Colonic mucosa (tissue), 4 donors: ENCODE data around the gene FANCD2OS. TPM values are rescaled to one million over a fixed set of nuclear protein-coding genes. Genes with fewer than 3 reads are reported as not detected.

Source experiments
- DNase-seq: peaks from one replicate; pipeline ENCODE4 v3.0.0-alpha.2; 2020
- H3K27ac ChIP-seq: fragments of 200-600 bp; one replicate; pipeline ENCODE4 v1.8.0; 2021
- H3K27me3 ChIP-seq: fragments of 200-600 bp; one replicate; pipeline ENCODE4 v1.8.0; 2021
- H3K36me3 ChIP-seq: fragments of 200-600 bp; one replicate; pipeline ENCODE4 v1.8.0; 2021
- H3K4me1 ChIP-seq: fragments of 200-600 bp; one replicate; pipeline ENCODE4 v1.8.0; 2021; ENCODE audit warnings: mild to moderate bottlenecking
- H3K4me3 ChIP-seq: fragments of 200-600 bp; one replicate; pipeline ENCODE4 v1.8.0; 2021
- H3K9ac ChIP-seq, 2 donors: one replicate each; pipeline ENCODE4 v1.7.0; 2013; ENCODE audit warnings: control low read depth in 2 of 2, low read depth in 2 of 2, low read length in 2 of 2
- H3K9me3 ChIP-seq: fragments of 200-600 bp; one replicate; pipeline ENCODE4 v1.8.0; 2021
- intact Hi-C: fragments of 100-400 bp; cut with DNase I; formaldehyde crosslinking; loops from one replicate; pipeline ENCODE4 v1.14.1; 2022
- total RNA-seq, 2 donors: library from RNA; stranded (reverse); fragmentation: NEBNext Ultra II Directional in 1 of 2; extraction: Animal tissue kit (Norgen Biotek cat#: 25700) in 1 of 2; gene quantifications; one replicate each; pipeline ENCODE4 v1.2.1, GENCODE V29; 2021
- TF ChIP-seq, protein P1 (sequence below): fragments of 200-600 bp; IDR thresholded peaks from one replicate; pipeline ENCODE4 v1.8.0; 2022; ENCODE audit warnings: antibody characterized with exemption, mild to moderate bottlenecking
- donor health status: healthy.
- donor health status: DM: no; HTN: no; CAD: no.
- donor health status: DM: no; HTN: no; CAD: no.

The FANCD2OS gene
- total RNA-seq, 2 donors from 2014 or later = not detected

DNA sequence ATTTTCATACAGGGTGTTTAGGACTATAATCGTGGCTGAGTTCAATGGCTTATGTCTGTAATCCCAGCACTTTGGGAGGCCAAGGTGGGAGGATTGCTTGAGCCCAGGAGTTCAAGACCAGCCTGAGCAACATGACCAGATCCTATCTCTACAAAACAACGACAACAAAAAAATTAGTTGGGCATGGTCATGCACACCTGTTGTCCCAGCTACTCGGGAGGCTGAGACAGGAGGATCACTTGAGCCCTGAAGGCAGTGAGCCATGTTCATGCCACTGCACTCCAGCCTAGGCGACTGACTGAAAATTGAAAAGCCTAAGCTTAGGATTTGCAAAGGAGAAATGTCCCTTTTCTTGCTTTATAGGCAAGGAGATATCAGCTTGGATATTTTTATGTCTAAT, 8.9 kb upstream of the FANCD2OS start:
- H3K4me3 ChIP-seq = peak overlapping the region; percentile 83
- intact Hi-C loops = loop anchor here (10.0 kb wide), 1 partner anchor 108 kb away; no protein-coding TSS in a partner anchor
- no peak overlapping the region for H3K27ac ChIP-seq
- no peaks in the 10 kb centered on the region for H3K9me3 ChIP-seq
- no peaks in the 10 kb centered on the region for H3K36me3 ChIP-seq
- TF ChIP-seq, protein P1, sequence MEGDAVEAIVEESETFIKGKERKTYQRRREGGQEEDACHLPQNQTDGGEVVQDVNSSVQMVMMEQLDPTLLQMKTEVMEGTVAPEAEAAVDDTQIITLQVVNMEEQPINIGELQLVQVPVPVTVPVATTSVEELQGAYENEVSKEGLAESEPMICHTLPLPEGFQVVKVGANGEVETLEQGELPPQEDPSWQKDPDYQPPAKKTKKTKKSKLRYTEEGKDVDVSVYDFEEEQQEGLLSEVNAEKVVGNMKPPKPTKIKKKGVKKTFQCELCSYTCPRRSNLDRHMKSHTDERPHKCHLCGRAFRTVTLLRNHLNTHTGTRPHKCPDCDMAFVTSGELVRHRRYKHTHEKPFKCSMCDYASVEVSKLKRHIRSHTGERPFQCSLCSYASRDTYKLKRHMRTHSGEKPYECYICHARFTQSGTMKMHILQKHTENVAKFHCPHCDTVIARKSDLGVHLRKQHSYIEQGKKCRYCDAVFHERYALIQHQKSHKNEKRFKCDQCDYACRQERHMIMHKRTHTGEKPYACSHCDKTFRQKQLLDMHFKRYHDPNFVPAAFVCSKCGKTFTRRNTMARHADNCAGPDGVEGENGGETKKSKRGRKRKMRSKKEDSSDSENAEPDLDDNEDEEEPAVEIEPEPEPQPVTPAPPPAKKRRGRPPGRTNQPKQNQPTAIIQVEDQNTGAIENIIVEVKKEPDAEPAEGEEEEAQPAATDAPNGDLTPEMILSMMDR = no peak
- H3K4me1 ChIP-seq = peaks cover 10% of the 10 kb centered on the region
- H3K27me3 ChIP-seq = no peaks in the 10 kb centered on the region
- no peak overlapping the region for H3K9ac ChIP-seq
- DNase-seq = no peak

DNA sequence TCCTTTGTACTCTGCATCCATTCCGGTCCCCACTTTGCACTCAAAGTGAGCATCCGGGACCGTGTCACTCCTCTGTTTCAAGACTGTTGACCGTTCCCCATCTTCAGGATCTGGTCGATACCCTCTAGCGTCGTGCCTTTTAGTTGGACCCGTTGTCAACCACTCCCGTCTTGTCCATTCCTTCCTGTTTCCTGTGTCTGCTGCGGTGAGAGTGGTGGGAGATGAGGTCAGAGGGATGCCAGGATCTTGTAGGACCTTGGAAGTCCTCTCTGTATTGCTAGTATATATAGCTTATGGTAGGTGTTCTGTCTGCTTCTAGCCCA, 8.0 kb upstream of the FANCD2OS start:
- Histone ChIP-seq H3K27ac (peak overlapping the region; percentile 70), H3K9ac (peak overlapping the region; percentile 67 to 86), H3K27me3 (no peaks in the 10 kb centered on the region), H3K36me3 (no peaks in the 10 kb centered on the region), H3K9me3 (no peaks in the 10 kb centered on the region), H3K4me3 (peak overlapping the region; percentile 83), H3K4me1 (peaks cover 10% of the 10 kb centered on the region)
- intact Hi-C loops = loop anchor here (10.0 kb wide), 1 partner anchor 109 kb away; no protein-coding TSS in a partner anchor
- TF ChIP-seq, protein P1 = no peak
- DNase-seq = no peak

DNA sequence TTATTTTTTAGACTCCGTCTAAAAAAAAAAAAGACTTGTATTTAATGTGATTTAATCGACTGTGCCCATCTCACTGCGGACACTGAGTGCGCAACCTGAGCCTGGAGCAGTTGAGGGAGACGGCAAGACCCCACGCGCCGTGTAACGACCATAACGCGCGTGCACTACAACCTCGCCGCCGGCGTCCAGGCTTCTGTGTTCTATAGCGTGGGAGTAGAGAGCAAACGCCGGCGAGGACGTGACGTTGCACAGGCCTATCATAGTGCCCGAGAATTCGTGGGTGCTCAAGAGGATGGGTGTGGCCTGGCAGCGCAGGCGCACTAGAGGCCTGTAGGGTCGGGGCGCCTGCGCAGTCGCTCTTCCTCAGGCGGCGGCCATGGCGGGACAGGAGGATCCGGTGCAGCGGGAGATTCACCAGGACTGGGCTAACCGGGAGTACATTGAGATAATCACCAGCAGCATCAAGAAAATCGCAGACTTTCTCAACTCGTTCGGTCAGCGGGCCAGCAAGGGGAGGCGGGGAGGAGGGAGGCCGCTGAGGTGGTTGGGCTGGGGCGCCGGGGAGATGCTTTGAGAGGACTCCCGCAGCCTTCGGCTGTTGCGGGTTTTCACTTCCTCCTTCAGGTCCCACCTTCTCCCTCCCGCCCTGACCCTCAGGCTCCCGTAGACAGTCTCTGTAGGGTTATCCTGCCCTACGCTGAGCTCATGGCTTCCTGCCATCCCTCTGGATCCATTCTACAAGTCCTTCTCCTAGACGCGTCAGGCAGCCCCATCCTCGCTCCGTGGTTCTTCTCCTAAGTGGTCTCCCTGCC, 7.5 kb upstream of the FANCD2OS start, which contains the start of gene BRK1:
Gene BRK1, plus strand, starts transcription at position 350 of the 812 bp plus-strand sequence. Its CDS starts 27 bp downstream, at position 377.
- TF ChIP-seq, protein P1 = no peak
- H3K4me1 ChIP-seq = peaks cover 10% of the 10 kb centered on the region
- peak within 1 kb of the TSS; percentile 70 for H3K27ac ChIP-seq
- intact Hi-C loops = loop anchor here (10.0 kb wide), 1 partner anchor 109 kb away; no protein-coding TSS in a partner anchor
- peak within 1 kb of the TSS; percentile 67 to 86 for H3K9ac ChIP-seq
- H3K4me3 ChIP-seq = peak within 1 kb of the TSS; percentile 83
- H3K36me3 ChIP-seq = no peaks in the 10 kb centered on the region
- no peaks in the 10 kb centered on the region for H3K9me3 ChIP-seq
- peak; percentile 95 for DNase-seq
- no peaks in the 10 kb centered on the region for H3K27me3 ChIP-seq

DNA sequence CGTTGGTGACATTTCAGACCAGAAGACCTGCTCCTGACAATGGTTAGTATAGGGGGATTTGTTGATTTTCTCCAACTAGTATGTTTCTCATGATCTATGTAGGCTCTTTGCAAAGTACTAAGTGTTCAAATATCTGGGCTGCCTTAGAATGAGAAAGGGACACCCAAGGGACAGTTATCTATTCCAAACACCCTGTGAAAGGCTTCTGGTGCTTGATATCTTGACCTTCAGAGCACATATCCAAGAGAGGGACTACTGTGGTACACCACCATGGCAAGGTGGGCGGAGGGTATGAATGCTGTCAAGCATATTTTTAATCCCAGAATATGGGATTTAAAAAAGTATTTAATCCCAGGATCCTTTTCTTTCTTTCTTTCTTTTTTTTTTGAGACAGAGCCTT, 1.1 kb downstream of the FANCD2OS start:
- TF ChIP-seq, protein P1 = no peak

DNA sequence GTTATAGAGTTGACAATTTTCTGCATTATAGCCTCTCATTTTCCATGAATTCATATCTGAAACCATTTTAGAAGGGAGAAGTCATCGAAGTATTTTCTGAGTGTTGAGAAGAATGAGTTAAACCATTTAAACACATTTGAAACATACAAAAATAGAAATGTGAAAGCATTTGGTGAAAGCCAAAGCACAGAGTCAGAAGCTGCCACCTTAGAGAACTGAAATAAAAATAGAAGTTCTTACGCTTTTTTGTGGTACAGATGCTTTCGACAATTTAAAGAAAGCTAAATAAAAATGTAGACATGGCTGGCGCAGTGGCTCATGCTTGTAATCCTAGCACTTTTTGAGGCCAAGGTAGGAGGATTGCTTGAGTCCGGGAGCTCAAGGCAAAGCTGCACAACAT, 9.0 kb downstream of the FANCD2OS start:
- TF ChIP-seq, protein P1 = no peak
- Histone ChIP-seq H3K27me3 (no peaks in the 10 kb centered on the region), H3K9ac (no peak overlapping the region), H3K27ac (no peak overlapping the region), H3K4me3 (no peak overlapping the region), H3K9me3 (no peaks in the 10 kb centered on the region), H3K36me3 (no peaks in the 10 kb centered on the region), H3K4me1 (no peaks in the 10 kb centered on the region)
- DNase-seq = no peak
- intact Hi-C loops = no loop called here

More for the DNA sequence above, 1.1 kb downstream of the FANCD2OS start:
- Histone ChIP-seq H3K27ac (no peak overlapping the region), H3K36me3 (no peaks in the 10 kb centered on the region), H3K9ac (no peak overlapping the region), H3K4me1 (no peaks in the 10 kb centered on the region), H3K4me3 (no peak overlapping the region), H3K27me3 (no peaks in the 10 kb centered on the region), H3K9me3 (no peaks in the 10 kb centered on the region)
- intact Hi-C loops = no loop called here
- DNase-seq = no peak
